Sigmoid colon (tissue), 4 donors: ENCODE data around the gene RPIA.

ENCODE experiments used
- CTCF ChIP-seq, 4 experiments: fragments of 450-650 bp in 3 of 4; fragments of 200-600 bp in 1 of 4; IDR thresholded peaks; one replicate each; pipeline ENCODE4 v1.5.1; 2016 to 2019; ENCODE audit warnings: antibody characterized with exemption in 4 of 4, mild to moderate bottlenecking in 3 of 4, moderate library complexity in 2 of 4
- EP300 ChIP-seq, 4 donors: sonication (generic); formaldehyde crosslinking; IDR thresholded peaks; one replicate each; pipeline ENCODE4 v1.6.1; 2017; ENCODE audit warnings: antibody characterized with exemption in 4 of 4
- POLR2A ChIP-seq, 2 donors: fragments of 450-650 bp; IDR thresholded peaks; one replicate each; pipeline ENCODE4 v1.6.1; 2016; ENCODE audit warnings: antibody characterized with exemption in 2 of 2, mild to moderate bottlenecking in 2 of 2, moderate library complexity in 2 of 2
- POLR2AphosphoS5 ChIP-seq, 4 donors: sonication (generic); formaldehyde crosslinking; IDR thresholded peaks; one replicate each; pipeline ENCODE4 v1.6.1; 2017; ENCODE audit warnings: antibody characterized with exemption in 4 of 4

- TF ChIP-seq CTCF (IDR thresholded peaks at IDR 0.05) (no peak), POLR2A (IDR thresholded peaks at IDR 0.05) (no peak), EP300 (IDR thresholded peaks at IDR 0.05) (no peak), POLR2AphosphoS5 (IDR thresholded peaks at IDR 0.05) (no peak)
Observed at GRCh38 chr2:88729061-88729745, 37.7 kb downstream of the RPIA start.
